HTR-8/SVneo (cell line): Measurements from ENCODE around the gene CHST1.

Experiments
- DNase-seq: peaks from one replicate; pipeline ENCODE4 v3.0.0; 2011; ENCODE audit warnings: low spot score, mixed read lengths; ENCODE audit not compliant: insufficient read length
- FAIRE-seq: peaks from 2 replicates; lab custom pipeline; 2011; peaks lifted over from hg19 to GRCh38; lab: Jason Lieb, UNC

CHST1 gene

DNA sequence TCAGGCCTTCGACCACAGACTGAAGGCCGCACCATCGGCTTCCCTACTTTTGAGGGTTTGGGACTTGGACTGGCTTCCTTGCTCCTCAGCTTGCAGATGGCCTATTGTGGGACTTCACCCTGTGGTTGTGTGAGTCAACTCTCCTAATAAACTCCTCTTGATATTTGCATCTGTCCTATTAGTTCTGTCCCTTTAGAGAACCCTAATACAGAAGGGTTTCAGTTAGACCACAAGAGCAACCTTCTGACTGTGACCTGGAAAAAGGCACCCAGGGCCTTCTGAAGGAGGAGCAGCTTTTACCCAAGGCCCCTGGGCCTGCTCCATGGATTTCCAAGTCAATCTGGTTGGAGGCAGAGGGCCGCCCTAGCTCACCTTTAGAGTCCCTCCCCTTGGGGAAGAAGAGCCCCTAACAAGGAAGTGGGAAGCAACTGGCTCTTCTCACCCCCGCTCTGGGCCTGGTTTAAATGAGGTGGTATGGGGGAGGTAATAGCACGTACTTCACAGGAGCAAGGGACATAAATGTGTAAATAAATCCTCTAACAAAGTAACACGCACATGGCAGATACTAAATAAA, 11.2 kb upstream of the CHST1 start:
- FAIRE-seq (no peak), DNase-seq (no peak)

DNA sequence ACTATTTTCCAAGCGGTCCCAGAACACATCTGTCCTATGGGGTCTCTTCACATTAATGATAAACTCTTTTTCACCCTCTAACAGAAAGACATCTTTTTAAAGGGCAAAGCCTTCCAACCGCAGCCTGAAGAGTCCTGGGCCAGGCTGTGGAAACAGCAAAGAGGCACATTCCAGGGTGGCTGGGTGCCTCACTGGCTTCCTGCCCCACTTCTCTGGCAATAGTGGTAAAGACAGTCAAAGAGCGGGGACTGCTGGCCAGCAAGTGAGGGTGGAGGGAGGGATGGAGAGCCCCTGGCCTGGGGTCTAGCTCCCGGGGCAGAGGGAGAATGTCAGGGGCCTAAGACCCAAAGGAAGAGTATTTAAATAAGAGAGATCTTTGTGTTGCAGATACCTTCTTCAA, 10.2 kb upstream of the CHST1 start:
- FAIRE-seq (no peak), DNase-seq (no peak)

DNA sequence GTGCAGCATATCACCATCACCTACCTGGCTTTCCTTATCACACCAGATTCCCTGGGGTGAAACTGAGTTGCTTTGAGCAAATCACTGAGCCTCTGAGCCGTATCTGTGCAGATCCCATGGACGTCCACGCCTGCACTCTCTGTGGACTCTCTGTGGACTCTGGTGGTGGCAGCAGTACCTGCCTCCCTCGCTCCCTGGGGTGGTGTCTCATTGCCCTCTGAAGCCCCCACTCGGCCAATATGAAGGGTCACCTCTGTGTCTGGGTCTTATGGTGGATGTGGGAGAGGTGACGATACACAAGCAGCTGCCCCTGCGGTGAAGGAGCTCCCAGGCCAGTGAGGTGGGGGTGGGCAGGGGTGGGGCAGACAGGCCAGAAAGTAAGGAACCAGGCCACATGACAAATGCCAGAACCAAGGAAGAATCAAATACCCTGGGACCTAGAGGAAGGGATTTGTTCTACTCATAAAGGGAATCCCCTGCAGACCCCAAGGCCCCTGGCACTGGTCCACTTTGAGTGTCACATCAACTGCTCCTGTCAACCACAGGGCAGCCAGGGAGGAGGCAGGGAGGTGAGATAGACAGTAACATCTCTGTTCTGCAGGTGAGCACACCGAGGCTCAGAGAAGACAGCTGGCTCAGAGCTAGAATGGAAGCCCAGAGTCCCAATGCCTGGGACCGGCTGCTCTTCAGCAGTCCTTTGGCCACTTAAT, 9.2 kb upstream of the CHST1 start:
- DNase-seq (no peak), FAIRE-seq (no peak)

DNA sequence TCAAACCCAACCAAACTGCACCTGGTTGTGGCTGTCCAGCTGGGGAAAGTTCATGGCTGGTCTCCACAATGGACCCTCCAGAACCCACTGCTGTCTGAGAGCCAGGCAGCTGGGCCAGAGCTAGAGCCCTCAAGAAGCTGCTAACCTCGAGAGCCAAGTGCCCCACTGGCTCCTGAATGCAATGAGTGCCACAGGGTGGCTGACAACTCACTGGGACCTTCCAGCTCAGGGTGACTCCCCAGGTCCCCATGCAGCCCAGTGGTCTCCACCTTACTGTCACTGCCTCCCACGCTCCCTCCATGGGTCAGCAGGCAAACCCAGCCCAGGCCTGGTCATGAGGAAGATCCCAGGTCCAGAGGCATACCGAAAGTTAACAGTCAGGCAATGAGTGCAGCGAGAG, 8.0 kb upstream of the CHST1 start:
- DNase-seq (no peak), FAIRE-seq (no peak)

DNA sequence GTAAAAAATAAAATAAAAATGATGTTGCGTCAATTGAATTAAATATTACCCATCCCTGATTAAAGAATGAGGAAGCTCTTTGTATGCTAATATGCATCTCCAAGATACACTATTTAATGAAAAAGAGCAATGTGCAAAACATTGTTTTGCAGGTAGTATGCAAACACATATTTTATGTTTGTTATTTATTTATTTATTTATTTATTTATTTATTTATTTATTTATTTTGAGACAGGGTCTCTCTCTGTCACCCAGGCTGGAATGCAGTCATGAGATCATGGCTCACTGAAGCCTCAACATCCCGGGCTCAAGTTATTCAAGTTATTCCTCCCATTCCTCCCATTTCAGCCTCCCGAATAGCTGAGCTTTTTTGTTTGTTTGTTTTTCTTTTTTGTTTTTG, 7.2 kb upstream of the CHST1 start:
- FAIRE-seq (no peak), DNase-seq (no peak)

DNA sequence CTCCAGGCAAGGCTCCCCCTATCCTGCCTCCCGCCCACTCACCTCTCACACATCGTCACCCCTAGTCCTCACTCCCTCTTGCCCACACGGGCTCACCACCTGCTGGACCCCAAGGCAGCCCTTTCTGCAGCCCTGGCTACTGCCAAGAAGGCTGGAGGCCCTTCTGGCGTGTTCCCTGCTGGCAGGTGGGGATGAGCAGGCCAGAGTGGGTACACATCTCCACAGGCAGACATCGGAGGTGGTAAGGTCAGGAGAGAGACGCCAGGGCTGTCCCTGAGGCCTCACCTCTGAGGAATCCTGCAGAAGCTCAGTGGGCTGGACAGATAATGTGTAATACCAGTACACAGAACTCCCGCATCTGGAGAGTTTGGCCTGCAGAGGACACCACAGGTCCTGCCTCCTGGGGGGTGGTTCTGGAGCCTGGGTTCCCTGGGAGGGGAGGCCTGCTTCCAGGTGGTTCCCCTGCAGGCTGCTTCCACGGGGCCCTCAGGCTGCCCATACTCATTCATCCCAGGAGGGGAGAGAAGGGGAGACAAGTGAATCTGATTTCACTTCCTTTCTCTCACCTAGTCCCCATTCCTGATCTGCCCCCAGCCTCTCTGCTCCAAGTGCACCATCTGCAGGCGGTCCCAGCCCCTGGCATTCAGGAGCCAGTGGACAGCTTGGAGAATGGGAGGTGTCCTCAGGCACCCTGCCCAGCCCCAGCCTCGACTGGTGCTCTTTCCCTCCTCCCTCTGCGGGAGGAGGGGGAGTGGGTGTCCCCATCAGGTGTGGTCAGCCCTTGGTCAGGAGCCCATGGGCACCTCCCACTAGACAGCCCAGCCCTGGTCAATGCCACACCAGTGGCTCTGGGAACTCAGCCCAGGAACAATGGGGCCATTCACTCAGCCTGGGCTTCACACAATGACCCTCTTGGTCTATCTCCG, 6.1 kb upstream of the CHST1 start:
- DNase-seq (no peak), FAIRE-seq (no peak)

DNA sequence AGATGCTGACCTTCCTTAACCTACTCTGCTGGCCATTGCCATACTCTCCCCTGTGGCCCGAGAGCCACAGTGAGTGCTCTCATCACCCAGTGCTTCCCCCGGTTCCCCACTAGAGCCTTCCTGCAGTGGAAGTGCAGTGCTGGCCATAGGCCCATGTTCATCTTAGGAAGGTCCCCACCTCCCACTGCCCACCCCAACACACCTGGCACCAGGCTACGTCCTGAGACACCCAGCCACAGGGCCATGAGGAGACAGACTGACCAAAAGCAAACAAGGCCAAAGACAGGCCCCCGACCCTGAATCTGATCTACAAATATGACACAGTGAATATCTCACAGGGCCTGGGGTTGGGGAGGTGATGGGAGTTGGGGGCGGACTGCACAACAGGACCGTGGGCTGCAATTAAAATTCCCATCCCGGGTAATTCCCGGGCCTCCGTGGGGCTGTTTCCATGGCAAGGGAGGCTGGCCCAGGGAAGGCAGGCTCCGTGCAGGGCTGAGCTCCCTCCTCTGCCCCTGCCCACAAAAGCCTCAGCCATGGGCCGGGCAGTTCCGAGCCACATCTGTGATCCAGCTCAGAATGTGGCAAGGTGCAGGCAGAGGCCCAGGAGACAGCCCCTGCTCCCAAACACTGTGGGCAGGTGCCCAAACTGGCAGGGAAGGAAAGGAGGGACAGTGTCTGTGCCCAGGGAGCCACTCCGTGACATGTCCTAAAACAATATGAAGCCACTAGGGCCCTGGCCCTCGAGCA, 5.1 kb upstream of the CHST1 start:
- DNase-seq (no peak), FAIRE-seq (no peak)

DNA sequence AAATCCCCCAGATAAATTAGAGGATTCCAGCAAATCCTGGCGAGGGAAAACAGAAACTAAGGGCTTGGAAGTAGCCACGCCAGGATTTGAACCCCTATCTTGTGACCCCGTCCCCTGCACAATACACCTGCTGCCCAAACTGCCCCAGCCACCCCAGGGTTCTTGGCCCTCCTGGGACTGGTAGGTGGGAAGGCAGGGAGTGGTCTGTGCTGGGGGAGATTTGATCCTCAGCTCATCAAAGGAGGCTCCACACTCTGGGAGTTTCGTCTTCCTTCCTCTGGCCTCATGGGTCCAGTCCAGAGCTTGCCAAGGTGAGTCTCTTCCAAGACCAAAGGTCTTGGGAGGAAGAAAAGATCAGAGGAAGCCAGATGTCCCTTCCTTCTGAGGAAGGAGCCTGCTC, 4.5 kb upstream of the CHST1 start:
- no peak for FAIRE-seq

DNA sequence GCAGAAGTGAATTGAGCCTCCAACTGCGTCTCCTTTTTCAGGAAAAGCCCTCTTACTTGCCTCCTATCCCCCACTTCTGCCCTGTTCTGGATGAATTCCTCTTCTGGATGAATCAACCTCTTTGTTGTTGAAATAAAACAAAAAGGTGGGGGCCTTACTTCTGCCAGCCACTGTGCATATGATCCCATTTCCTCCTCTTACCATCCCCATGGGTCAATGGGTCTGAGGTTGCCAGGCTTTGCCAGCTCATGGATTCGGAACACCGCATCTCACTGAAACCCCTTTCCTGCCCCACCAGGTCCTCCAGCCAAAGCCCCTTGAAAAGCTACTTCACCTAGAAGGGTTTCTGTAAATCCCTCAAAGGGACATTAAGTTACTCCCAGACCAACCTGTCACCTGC, 3.7 kb upstream of the CHST1 start:
- no peak for DNase-seq
- no peak for FAIRE-seq

More for the DNA sequence above, 4.5 kb upstream of the CHST1 start:
- no peak for DNase-seq

DNA sequence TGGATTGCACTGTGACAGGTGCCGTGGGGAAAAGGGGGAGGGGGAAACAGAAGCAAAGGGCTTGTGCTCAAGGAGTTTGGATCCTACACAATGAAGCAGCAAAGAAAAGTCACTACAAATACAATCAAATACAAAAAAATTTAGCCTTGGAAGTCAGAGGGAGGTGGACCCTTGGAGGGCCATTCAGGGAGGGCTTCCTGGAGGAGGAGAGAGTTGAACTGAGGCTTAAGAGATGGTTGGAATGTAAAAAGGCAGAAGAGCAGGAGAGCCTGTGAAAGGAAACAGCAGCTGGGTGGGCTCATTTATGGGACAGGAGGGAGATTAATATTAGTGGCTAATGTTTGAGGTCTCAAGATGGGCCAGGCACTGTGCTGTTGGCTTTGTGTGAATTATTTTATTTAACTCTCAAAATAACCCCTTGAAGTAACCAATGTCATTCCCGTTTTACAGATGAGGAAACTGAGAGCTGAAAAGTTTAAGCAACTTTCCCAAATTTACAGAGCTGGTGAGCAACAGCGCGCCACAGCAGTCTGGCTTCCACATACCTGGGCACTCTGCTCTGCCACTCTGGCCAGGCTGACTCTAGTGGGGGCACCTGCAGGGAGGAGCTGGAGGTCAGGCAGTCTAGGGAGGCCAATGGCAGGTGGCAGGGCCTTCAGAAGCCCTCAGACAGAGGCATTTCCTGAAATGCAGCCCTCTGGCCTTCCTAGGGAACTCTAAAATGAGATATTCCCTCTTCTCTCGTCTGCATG, 2.7 kb upstream of the CHST1 start:
- FAIRE-seq, result no peak
- DNase-seq, result no peak

DNA sequence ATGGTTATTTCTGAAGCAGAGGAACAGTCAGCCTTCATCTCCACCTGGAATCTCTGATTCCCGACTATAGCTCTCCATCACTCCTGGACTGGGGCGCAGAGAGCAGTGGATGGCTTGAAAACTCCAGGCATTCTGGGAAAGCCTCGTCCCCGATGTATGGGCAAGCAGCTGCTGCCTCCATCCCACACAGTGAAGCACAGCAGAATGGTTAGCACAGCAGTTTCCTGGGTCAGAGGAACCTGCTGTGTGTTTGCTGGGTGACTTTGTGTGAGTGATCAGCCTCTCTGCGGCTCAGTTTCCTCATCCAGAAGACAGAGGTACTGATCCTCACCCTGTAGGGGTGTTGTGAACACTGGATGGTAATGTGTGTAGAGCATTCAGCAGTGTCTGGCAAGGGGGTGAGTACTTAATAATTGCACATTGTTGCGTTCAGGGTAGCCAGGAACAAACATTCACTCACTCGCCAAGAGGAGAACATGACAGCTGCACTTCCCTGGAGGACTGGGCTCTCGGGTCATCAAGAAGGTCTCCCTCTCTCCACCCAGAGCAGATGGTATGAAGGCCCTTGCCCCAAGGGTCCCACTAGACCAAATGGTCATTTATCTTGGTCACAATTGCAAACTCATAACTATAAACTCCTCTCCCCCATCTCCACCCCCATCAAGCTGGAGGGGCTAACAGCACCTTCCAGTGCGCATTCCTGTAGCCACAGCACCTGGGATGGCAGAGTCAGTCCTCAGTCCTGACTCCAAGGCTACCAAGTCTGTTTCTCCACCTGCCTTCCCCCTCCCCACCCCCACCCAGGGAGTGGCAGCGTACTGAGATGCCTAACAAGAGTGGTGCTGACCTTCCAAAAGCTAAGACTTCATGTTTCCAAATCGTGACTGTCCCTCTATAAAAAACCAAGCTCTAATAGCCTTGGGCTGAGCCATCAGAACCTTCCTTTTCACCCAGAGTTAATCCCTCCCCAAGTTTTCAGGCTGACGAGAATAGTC, 1.5 kb upstream of the CHST1 start:
- no peak for DNase-seq
- no peak for FAIRE-seq

DNA sequence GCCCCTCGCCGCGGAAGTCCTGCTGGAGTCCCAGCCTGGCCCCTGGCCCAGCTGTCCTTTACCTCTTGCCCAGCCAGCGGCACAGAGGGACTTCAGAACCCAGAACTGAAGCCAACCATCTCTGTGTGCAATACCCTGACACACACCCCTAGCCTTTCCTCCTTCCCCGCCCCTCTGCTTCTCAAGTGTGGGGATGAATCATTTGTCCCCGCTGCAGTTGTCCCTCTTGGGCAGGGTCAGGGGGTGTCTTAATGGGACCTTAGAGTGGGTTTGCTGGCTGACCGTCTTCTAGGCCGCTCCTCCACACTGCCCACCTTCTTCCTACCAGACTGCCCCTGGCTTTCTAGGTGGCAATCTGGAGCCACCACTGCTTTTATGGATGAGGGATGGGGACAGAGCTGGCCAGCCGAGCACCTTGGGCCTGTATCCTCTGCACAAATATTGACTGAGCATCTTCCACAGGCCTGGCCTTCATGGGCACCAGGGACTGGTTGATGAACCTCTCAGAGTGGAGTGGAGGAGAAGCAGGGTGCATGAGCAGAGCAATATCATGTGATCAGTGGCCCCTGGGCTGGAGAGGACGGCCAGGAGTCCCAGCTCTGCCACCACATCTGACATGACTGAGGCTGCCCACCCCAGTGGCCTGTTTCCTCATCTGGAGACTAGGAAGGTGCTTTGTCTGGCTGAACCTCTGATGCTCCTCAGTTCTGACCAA, 668 bp upstream of the CHST1 start:
- DNase-seq, result no peak
- FAIRE-seq, result no peak

DNA sequence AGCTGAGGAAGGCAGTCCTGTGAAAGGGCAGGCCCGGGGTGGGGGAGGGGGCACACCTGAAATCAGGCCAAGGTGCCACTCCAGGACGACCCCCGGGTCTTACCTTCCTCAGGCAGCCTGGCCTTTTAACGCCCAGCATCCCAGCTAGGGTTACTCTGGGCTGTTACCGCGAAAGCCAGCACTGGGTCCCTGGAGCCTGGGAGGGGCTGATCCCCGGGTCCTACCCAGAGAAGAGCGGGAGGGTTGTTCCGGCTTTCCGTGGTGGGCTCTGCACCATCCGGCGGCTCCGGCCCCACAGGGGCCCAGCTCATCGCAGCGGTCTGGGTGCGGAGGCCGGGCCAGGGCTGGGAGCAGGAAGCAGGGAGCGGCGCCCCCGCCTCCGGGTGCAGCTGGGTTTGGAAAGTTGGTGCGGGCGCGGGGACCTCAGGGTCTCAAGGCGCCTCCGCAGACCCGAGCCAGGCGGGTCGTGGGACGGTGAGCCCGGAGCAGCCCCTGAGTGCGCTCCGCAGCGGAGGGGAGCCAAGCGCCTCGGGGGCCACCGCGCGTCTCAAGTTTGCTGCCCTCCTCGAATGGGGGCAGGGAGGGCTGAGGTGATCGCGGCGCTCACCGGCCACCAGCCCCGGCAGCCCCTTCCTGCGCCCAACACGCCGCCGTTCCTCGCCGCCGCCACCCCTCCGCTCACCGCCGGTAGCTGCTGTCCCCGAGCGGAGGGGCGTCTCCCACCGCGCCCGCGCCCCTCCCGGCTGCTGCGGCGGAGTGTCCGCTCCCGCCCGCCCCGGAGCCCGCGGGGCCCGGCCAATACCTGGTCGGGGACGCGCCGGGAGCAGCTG, 831 bp downstream of the CHST1 start:
- FAIRE-seq (no peak), DNase-seq (no peak)

DNA sequence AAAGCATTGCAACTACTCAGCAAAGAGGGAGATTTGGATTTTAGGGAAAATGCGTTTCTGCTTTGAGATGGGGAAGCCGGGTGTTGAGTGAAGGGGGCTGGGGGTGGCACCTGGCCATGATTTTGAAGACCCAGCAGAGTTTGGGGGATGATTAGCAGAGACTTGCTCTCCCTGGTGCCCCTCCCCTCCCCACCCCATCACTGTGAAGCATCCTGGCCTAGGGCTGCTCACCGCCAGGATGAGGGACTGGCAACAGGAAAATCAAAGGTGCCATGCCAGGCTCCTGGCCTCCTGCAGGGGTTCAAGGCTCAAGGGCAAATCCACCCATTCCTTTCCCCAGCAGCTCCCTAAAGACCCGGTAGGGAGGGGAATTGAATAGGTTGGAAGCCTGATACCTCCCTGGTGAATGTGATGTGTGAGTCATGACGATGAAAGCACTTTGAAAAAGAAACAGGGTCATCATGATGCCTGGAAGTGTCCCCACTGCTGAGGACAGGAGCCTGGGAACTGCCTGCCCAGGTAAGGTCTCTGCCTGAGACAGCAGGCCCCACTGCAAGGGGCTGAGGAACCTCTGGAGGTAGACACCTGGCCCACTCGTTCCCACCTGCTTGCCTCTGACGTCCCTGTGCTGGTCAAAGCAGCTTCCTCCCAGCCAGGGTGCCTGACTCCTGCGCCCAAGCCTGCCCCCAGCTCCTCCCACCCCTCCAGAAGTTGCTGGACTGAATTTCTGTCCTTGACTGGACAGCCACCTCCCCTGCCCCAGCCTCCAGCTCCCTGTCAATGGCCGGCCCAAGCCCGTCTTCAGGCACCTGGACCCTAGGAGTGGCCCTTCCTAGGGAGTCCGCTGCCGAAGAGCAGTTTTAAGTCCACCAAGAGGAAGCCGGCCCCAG, 1.7 kb downstream of the CHST1 start:
- no peak for DNase-seq
- FAIRE-seq, result no peak

DNA sequence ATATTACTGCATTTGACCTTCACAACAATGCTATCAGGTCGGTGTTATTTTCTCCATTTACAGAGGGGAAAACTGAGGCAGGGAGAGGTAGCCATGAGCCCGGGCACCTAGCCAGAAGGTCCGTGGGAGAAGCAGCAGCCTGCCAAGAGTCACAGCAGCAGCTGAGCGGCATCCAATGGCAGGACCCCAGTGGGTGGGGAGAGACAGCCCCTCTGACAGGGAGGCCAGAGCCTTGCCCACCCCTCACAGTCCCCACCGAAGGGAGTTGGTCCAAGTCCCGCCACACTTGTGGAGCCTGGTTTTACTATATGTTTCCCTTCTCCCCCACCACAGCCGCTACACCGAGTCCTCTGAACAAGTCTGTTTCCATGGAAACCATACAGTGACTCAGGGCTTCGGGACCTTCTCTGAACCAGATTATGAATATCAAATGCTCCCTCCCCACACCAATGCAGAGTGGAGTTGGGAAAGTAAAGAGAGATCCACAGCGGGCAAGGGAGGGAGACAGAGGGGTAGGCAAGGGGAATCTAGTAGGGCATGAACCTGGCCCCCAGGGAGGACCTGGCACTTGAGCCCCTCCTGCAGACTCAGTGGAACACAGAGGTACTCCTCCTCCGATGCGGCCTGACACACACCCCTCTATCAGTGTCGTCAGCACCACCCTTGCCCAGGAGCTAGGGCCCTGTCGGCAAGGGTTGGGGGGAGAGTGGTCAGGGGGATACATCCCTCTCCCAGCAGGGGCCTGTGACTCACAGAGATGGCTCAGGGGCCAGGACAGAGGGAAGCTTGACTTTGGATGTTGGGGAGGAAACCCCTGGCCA, 2.5 kb downstream of the CHST1 start:
- FAIRE-seq, result no peak
- no peak for DNase-seq
